22Rv1 (cell line): ENCODE data around the gene MLN.

ENCODE experiments used
- ZFX ChIP-seq: fragments of 450-650 bp; IDR thresholded peaks from 2 replicates; pipeline ENCODE4 v1.6.1; 2017; ENCODE audit warnings: antibody characterized with exemption, borderline replicate concordance
- TF ChIP-seq, protein P1 (sequence below): fragments of 450-650 bp; IDR thresholded peaks from 2 replicates; pipeline ENCODE4 v1.5.1; 2017; ENCODE audit warnings: mild to moderate bottlenecking

DNA sequence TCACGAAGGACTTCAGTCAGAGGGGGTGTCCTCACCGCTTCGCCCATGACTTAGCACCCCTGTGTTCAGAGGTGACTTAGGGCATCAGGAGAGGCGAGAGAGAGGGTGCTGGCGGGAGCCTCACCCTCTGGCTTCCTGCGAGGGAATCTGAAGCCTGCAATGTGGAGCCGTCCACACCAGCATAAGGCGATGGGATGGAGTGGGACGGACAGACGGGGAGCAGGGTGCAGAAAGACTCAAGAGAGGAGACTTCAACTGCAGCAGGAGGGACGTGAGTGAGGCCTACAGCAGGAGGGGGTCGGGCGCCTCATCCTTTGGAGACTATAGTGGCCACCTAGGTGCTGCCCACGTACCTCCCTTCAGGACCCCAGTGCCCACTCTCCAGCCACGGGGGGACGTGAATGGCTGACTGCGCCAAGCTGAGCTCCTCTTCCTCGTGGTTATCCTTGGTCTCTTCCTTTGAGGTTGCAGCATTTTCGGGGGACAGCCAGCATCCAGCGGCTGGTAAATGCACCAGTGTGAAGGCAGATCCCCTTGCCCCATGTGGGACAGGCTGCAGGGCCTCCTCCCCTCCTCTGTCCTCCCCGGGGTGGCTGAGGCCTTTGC, 26.9 kb upstream of the MLN start:
- TF ChIP-seq, protein P1, sequence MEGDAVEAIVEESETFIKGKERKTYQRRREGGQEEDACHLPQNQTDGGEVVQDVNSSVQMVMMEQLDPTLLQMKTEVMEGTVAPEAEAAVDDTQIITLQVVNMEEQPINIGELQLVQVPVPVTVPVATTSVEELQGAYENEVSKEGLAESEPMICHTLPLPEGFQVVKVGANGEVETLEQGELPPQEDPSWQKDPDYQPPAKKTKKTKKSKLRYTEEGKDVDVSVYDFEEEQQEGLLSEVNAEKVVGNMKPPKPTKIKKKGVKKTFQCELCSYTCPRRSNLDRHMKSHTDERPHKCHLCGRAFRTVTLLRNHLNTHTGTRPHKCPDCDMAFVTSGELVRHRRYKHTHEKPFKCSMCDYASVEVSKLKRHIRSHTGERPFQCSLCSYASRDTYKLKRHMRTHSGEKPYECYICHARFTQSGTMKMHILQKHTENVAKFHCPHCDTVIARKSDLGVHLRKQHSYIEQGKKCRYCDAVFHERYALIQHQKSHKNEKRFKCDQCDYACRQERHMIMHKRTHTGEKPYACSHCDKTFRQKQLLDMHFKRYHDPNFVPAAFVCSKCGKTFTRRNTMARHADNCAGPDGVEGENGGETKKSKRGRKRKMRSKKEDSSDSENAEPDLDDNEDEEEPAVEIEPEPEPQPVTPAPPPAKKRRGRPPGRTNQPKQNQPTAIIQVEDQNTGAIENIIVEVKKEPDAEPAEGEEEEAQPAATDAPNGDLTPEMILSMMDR: no peak
- no peak for TF ChIP-seq ZFX
